GM19324 (cell line): ENCODE data around the gene PAH.

Experiments
- ATAC-seq: cut with Tn5 transposase; IDR thresholded peaks from one replicate; pipeline ENCODE4 v1.9.1; 2021; ENCODE audit warnings: mild to moderate bottlenecking, moderate library complexity; ENCODE audit not compliant: unreplicated experiment, low FRiP score

Gene PAH

GRCh38 chr12:102950950-102951619 lies 34.0 kb upstream of the PAH start:
- ATAC-seq = no peak

- ATAC-seq = no peak
Observed at GRCh38 chr12:102950107-102950949, 33.3 kb upstream of the PAH start.

GRCh38 chr12:102948941-102949352 lies 31.9 kb upstream of the PAH start:
- no peak for ATAC-seq

- ATAC-seq = no peak
Observed at GRCh38 chr12:102946042-102946441, 29.0 kb upstream of the PAH start.

- no peak for ATAC-seq
Observed at GRCh38 chr12:102939670-102940222, 22.7 kb upstream of the PAH start.

GRCh38 chr12:102939059-102939458 lies 22.0 kb upstream of the PAH start:
- no peak for ATAC-seq

GRCh38 chr12:102933168-102933567 lies 16.1 kb upstream of the PAH start:
- ATAC-seq = no peak

- ATAC-seq = no peak
Observed at GRCh38 chr12:102927220-102927619, 10.2 kb upstream of the PAH start.

GRCh38 chr12:102921240-102921639 lies 4.2 kb upstream of the PAH start:
- ATAC-seq = no peak

GRCh38 chr12:102920271-102920670 lies 3.2 kb upstream of the PAH start:
- no peak for ATAC-seq

- no peak for ATAC-seq
Observed at GRCh38 chr12:102918840-102919239, 1.8 kb upstream of the PAH start.

GRCh38 chr12:102916252-102917025 lies 605 bp downstream of the PAH start:
- no peak for ATAC-seq

GRCh38 chr12:102913453-102914226 lies 3.4 kb downstream of the PAH start:
- ATAC-seq = no peak

- no peak for ATAC-seq
Observed at GRCh38 chr12:102912258-102912657, 4.8 kb downstream of the PAH start.

- ATAC-seq = no peak
Observed at GRCh38 chr12:102911320-102911719, 5.7 kb downstream of the PAH start.

GRCh38 chr12:102910792-102911191 lies 6.3 kb downstream of the PAH start:
- ATAC-seq = no peak

- no peak for ATAC-seq
Observed at GRCh38 chr12:102910137-102910536, 6.9 kb downstream of the PAH start.

GRCh38 chr12:102907918-102908317 lies 9.1 kb downstream of the PAH start:
- no peak for ATAC-seq

GRCh38 chr12:102905229-102905628 lies 11.8 kb downstream of the PAH start:
- no peak for ATAC-seq

- no peak for ATAC-seq
Observed at GRCh38 chr12:102903337-102904007, 13.6 kb downstream of the PAH start.
